ENCODE measurements around the gene VPS45.
A peak's percentile ranks its signal among the peaks of the same experiment; 100 is the strongest.

VPS45 gene

DNA sequence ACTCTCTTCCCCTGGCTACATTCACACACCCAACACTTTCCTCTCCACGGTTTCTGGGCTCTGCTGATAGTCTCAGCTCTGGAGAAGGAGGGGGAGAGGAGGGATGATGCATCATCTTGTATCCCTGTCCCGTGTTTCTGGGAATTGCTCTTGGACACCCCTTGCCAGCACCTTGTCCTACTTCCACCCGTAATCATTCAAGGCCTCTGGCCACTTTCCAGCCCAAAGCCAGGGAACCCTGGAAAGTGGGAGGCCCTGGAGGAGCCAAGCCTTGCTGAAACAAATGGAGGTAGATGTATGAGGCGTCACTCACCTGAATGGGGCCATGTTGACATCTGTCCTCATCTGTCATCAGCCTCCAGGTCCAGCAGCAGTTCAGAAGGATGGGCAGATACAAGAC is 86.6 kb downstream of the VPS45 start:
- Histone ChIP-seq H4K20me1 (ENCODE audit: insufficient read depth, low read length) (peaks cover 53% of the 10 kb centered on the region), H3K36me3 (ENCODE audit: insufficient read depth, low read length) (peaks cover 87% of the 10 kb centered on the region), H3K79me2 (ENCODE audit: insufficient read depth, low read length) (peaks cover 64% of the 10 kb centered on the region), H3K27me3 (ENCODE audit: insufficient read depth, low read length, poor library complexity) (no peaks in the 10 kb centered on the region), H3K4me1 (ENCODE audit: insufficient read depth, low read length) (peaks cover 58% of the 10 kb centered on the region), H3K4me2 (ENCODE audit: insufficient read depth, low read length) (peak overlapping the region; percentile 64), H3K27ac (ENCODE audit: low read length) (peak overlapping the region; percentile 56), H2AFZ (ENCODE audit: low read depth, low read length) (no peak overlapping the region), H3K9me3 (ENCODE audit: insufficient read depth, low read length, severe bottlenecking) (no peaks in the 10 kb centered on the region), H3K9ac (ENCODE audit: low read depth, low read length) (no peak overlapping the region; the same call in 1 of the 2 replicates), H3K4me3 (ENCODE audit: low read depth in 1 of 2, low read length in 2 of 2) (no peak overlapping the region)
- TF ChIP-seq, protein P1, sequence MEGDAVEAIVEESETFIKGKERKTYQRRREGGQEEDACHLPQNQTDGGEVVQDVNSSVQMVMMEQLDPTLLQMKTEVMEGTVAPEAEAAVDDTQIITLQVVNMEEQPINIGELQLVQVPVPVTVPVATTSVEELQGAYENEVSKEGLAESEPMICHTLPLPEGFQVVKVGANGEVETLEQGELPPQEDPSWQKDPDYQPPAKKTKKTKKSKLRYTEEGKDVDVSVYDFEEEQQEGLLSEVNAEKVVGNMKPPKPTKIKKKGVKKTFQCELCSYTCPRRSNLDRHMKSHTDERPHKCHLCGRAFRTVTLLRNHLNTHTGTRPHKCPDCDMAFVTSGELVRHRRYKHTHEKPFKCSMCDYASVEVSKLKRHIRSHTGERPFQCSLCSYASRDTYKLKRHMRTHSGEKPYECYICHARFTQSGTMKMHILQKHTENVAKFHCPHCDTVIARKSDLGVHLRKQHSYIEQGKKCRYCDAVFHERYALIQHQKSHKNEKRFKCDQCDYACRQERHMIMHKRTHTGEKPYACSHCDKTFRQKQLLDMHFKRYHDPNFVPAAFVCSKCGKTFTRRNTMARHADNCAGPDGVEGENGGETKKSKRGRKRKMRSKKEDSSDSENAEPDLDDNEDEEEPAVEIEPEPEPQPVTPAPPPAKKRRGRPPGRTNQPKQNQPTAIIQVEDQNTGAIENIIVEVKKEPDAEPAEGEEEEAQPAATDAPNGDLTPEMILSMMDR (IDR thresholded peaks at IDR 0.05; ENCODE audit: borderline replicate concordance, extremely low read depth, low read length, poor library complexity, severe bottlenecking), result no peak
- no peak for TF ChIP-seq EZH2 (IDR thresholded peaks at IDR 0.05; ENCODE audit: borderline replicate concordance, low read depth, low read length, severe bottlenecking)
- no peak for ATAC-seq (ENCODE audit: insufficient read depth, low read depth)
- DNase-seq, result no peak

DNA sequence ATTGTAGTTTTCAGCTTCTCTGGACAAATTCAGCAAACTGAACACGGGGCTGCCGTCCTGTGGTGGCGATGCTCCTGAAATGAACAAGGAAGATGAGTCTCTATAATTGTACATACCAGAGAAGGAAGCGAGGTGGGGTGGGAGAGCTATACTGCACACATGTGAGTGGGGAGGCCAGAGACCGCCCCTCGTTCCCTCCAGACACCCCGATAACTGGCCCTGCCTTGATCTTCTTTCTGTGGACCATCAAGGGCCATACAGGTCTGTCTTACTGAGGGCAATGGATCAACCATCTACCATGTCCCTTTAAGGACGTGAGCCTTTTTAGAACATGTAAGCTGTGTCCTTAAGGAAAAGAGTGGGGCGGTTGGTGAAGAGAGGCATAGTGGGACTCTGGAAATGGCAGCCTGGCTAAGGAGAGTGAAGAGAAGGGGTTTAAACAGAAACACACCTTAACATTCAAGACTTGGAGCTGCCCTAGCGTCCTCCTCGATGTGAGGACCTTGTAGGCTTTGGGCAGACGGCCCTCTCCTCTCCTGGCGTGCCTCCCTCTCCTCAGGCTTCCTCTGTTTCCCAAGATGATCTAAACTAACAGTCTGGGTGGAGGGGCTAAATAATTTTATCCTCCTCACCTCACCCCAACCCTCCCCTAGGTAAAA is 88.0 kb downstream of the VPS45 start:
- peaks cover 61% of the 10 kb centered on the region for H3K4me1 ChIP-seq (ENCODE audit: insufficient read depth, low read length)
- no peaks in the 10 kb centered on the region for H3K9me3 ChIP-seq (ENCODE audit: insufficient read depth, low read length, severe bottlenecking)
- 0 out of 2 replicates have a peak overlapping the region, but pooled peaks have one; percentile 3 for H3K27ac ChIP-seq (ENCODE audit: low read length)
- ATAC-seq (ENCODE audit: insufficient read depth, low read depth), result no peak
- peaks cover 63% of the 10 kb centered on the region for H4K20me1 ChIP-seq (ENCODE audit: insufficient read depth, low read length)
- H3K4me3 ChIP-seq (ENCODE audit: low read depth in 1 of 2, low read length in 2 of 2), result no peak overlapping the region
- no peak overlapping the region for H2AFZ ChIP-seq (ENCODE audit: low read depth, low read length)
- peaks cover 52% of the 10 kb centered on the region for H3K79me2 ChIP-seq (ENCODE audit: insufficient read depth, low read length)
- H3K36me3 ChIP-seq (ENCODE audit: insufficient read depth, low read length), result peaks cover 95% of the 10 kb centered on the region
- no peaks in the 10 kb centered on the region for H3K27me3 ChIP-seq (ENCODE audit: insufficient read depth, low read length, poor library complexity)
- DNase-seq, result no peak
- TF ChIP-seq, protein P1 (IDR thresholded peaks at IDR 0.05; ENCODE audit: borderline replicate concordance, extremely low read depth, low read length, poor library complexity, severe bottlenecking), result no peak
- TF ChIP-seq EZH2 (IDR thresholded peaks at IDR 0.05; ENCODE audit: borderline replicate concordance, low read depth, low read length, severe bottlenecking), result no peak
- no peak overlapping the region for H3K9ac ChIP-seq (ENCODE audit: low read depth, low read length)
- 0 out of 2 replicates have a peak overlapping the region, but pooled peaks have one; percentile 20 for H3K4me2 ChIP-seq (ENCODE audit: insufficient read depth, low read length)

DNA sequence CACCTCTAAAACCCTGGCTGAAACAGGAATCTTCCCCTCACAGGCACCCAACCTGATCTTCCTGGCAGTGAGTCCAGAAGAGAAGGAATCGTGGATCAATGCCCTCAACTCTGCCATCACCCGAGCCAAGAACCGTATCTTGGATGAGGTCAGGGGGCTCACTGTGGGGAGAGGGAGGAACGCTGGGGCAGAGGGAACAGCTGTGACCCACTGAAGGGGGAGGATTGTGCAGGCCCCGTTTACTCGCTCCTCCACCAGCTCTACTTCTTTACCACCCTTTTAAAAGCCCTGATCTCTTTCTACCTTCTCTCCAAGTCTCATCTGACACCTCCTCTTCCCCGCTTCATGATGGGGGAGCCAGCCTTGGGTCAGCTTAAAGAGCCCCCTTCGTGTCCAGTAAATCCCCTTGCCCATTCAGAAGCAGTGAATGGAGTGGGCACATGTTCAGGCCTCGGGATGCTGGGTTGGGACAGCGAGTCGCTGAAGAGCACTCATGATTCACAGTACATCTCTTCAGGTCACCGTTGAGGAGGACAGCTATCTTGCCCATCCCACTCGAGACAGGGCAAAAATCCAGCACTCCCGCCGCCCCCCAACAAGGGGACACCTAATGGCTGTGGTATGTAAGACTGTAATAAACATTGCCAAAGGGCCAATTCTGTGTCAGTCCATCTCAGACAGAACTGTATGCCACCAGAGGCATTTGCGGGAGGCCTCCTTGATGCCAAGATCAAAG is 89.5 kb downstream of the VPS45 start:
- H2AFZ ChIP-seq (ENCODE audit: low read depth, low read length), result no peak overlapping the region
- peaks cover 37% of the 10 kb centered on the region for H3K79me2 ChIP-seq (ENCODE audit: insufficient read depth, low read length)
- no peaks in the 10 kb centered on the region for H3K27me3 ChIP-seq (ENCODE audit: insufficient read depth, low read length, poor library complexity)
- ATAC-seq (ENCODE audit: insufficient read depth, low read depth), result no peak
- peaks cover 80% of the 10 kb centered on the region for H3K36me3 ChIP-seq (ENCODE audit: insufficient read depth, low read length)
- no peak overlapping the region for H3K4me3 ChIP-seq (ENCODE audit: low read depth in 1 of 2, low read length in 2 of 2)
- H3K27ac ChIP-seq (ENCODE audit: low read length), result 0 out of 2 replicates have a peak overlapping the region, but pooled peaks have one; percentile 13
- TF ChIP-seq, protein P1 (IDR thresholded peaks at IDR 0.05; ENCODE audit: borderline replicate concordance, extremely low read depth, low read length, poor library complexity, severe bottlenecking), result no peak
- TF ChIP-seq EZH2 (IDR thresholded peaks at IDR 0.05; ENCODE audit: borderline replicate concordance, low read depth, low read length, severe bottlenecking), result no peak
- no peak for DNase-seq
- H4K20me1 ChIP-seq (ENCODE audit: insufficient read depth, low read length), result peaks cover 67% of the 10 kb centered on the region
- H3K9ac ChIP-seq (ENCODE audit: low read depth, low read length), result no peak overlapping the region
- no peaks in the 10 kb centered on the region for H3K9me3 ChIP-seq (ENCODE audit: insufficient read depth, low read length, severe bottlenecking)
- peaks cover 63% of the 10 kb centered on the region for H3K4me1 ChIP-seq (ENCODE audit: insufficient read depth, low read length)
- 0 out of 2 replicates have a peak overlapping the region, but pooled peaks have one; percentile 0 for H3K4me2 ChIP-seq (ENCODE audit: insufficient read depth, low read length)
